ACC112 (cell line): ENCODE measurements around the gene XRCC5.
A peak's percentile ranks its signal among the peaks of the same experiment; 100 is the strongest.

Experiments
- H2AFZ ChIP-seq: fragments of 200-600 bp; sonication (generic); one replicate; pipeline ENCODE4 v1.6.0; 2017; ENCODE audit warnings: antibody characterized with exemption, low read length; ENCODE audit not compliant: unreplicated experiment
- H3K27ac ChIP-seq: fragments of 200-600 bp; sonication (generic); 2 replicates; pipeline ENCODE4 v1.5.1; 2014; ENCODE audit warnings: low read depth, mild to moderate bottlenecking, antibody characterized with exemption, low read length, moderate library complexity
- H3K27me3 ChIP-seq: fragments of 200-600 bp; sonication (generic); 2 replicates; pipeline ENCODE4 v1.6.1; 2014; ENCODE audit warnings: mild to moderate bottlenecking, antibody characterized with exemption, low read length, moderate library complexity, mixed read lengths; ENCODE audit not compliant: insufficient read depth
- H3K36me3 ChIP-seq: fragments of 200-600 bp; sonication (generic); 2 replicates; pipeline ENCODE4 v1.6.1; 2016; ENCODE audit warnings: mild to moderate bottlenecking, antibody characterized with exemption, low read length, moderate library complexity, mixed read lengths; ENCODE audit not compliant: insufficient read depth
- H3K4me1 ChIP-seq: fragments of 200-600 bp; sonication (generic); one replicate; pipeline ENCODE4 v1.6.1; 2016; ENCODE audit warnings: low read length, mixed read lengths; ENCODE audit not compliant: insufficient read depth, unreplicated experiment, control insufficient read depth
- H3K4me3 ChIP-seq: fragments of 200-600 bp; sonication (generic); 2 replicates; pipeline ENCODE4 v1.5.1; 2014; ENCODE audit warnings: mild to moderate bottlenecking, low read depth, low read length
- H3K79me2 ChIP-seq: fragments of 200-600 bp; sonication (generic); one replicate; pipeline ENCODE4 v1.6.0; 2016; ENCODE audit warnings: low read length; ENCODE audit not compliant: control insufficient read depth, unreplicated experiment, insufficient read depth

The XRCC5 gene

DNA sequence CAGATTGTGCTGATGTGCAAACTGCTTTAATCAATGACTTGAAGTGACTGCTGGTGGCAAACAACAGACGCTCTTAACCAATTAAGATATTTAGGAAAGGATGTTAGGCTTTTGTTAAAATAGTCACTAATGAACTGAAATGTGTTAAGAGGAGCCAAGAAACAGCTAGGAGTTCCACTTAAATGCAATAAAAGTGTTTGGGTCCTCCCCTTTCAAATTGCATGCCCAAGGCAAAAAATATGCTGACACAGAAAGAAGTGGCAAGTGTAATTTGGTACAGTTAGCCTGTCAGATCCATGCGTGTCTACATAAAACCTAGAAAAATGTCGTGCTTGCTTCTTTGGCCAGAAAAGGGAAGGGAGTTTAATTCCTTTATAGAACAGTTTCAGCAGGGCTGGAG lies 61.9 kb downstream of the XRCC5 start:
- H3K4me3 ChIP-seq: no peak overlapping the region
- H2AFZ ChIP-seq: no peak overlapping the region
- peaks cover 66% of the 10 kb centered on the region for H3K36me3 ChIP-seq
- peaks cover 16% of the 10 kb centered on the region for H3K79me2 ChIP-seq
- no peak overlapping the region for H3K27ac ChIP-seq
- H3K4me1 ChIP-seq: no peaks in the 10 kb centered on the region
- H3K27me3 ChIP-seq: no peaks in the 10 kb centered on the region

DNA sequence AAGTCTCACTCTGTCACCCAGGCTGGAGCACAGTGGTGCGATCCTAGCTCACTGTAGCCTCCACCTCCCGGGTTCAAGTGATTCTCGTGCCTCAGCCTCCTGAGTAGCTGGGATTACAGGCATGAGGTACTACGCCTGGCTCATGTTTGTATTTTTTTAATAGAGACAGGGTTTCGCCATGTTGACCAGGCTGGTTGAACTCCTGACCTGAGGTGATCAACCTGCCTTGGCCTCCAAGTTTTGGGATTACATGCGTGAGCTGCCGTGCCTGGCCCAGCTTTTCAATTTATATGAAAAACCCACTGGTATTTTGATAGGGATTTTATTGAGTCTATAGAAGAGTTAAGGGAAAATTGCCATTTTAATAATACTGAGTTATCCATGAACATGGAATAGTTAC lies 63.3 kb downstream of the XRCC5 start:
- H3K27ac ChIP-seq: no peak overlapping the region
- H3K4me1 ChIP-seq: no peaks in the 10 kb centered on the region
- H3K36me3 ChIP-seq: peaks cover 61% of the 10 kb centered on the region
- no peak overlapping the region for H2AFZ ChIP-seq
- peaks cover 18% of the 10 kb centered on the region for H3K79me2 ChIP-seq
- no peak overlapping the region for H3K4me3 ChIP-seq
- H3K27me3 ChIP-seq: no peaks in the 10 kb centered on the region

DNA sequence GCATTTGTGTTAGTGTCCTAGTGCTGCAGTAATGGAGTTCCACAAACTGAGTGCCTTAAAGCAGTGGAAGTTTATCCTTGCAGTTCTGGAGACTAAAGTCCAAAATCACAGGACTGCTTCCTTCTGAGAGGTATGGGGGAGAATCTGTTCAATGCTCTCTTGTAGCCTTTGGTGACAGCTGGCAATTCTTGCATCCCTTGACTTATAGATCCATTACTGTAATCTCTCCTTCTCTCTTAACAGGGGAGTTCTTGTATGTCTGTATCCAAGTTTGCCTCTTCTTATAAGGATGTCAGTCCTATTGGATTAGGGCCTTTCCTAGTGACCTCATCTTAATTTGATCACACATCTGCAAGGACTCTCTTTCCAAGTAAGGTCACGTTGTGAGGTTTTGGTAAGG lies 69.9 kb downstream of the XRCC5 start:
- peaks cover 29% of the 10 kb centered on the region for H3K79me2 ChIP-seq
- no peak overlapping the region for H3K4me3 ChIP-seq
- peaks cover 33% of the 10 kb centered on the region for H3K36me3 ChIP-seq
- no peaks in the 10 kb centered on the region for H3K4me1 ChIP-seq
- H2AFZ ChIP-seq: no peak overlapping the region
- no peaks in the 10 kb centered on the region for H3K27me3 ChIP-seq
- H3K27ac ChIP-seq: no peak overlapping the region

DNA sequence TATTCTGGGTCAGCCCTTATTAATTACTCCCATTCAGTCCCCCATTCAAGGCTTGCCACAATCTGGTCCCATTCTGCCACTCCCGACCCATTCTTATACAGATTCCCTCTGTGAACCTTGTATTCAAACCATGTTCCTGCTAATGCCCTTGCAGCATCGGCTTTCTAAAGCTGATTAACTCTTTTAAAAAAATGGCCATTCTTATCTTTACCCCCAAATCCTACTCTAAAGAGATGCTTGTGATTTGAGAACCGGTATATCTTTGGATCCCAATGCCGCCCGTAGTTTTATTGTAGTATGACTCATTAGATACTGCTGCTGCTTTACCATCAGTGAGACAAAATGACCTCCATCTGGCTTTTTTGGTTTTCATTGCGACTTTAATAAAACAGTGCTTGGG lies 72.2 kb downstream of the XRCC5 start:
- H3K4me1 ChIP-seq: peaks cover 6% of the 10 kb centered on the region
- no peak overlapping the region for H3K4me3 ChIP-seq
- peaks cover 20% of the 10 kb centered on the region for H3K36me3 ChIP-seq
- peaks cover 35% of the 10 kb centered on the region for H3K79me2 ChIP-seq
- no peak overlapping the region for H2AFZ ChIP-seq
- no peaks in the 10 kb centered on the region for H3K27me3 ChIP-seq
- H3K27ac ChIP-seq: no peak overlapping the region

DNA sequence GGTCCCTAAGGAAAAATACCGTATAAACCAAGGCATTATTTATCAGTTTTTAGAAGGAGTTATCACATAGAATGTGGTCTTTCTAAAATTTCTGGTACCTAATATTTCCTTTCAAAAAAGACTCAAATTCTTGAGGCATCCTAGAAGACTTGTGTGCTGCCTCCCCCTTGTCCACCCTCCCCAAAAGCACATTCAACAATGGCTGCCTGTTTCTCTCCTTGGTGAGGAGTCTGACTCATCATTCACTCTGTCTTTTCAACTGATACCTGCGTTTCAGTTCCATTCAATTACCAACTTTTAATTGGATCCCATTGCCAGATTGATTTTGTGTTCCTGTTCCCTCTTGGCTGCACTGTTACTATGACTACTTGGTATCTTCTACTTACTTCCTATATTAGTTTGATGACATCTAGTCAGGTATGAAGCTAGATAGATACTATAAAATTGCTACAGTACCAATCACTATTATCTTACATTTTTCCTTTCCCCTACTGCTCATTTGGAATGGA lies 72.9 kb downstream of the XRCC5 start:
- Histone ChIP-seq H3K4me3 (no peak overlapping the region), H3K36me3 (peaks cover 20% of the 10 kb centered on the region), H3K79me2 (peaks cover 38% of the 10 kb centered on the region), H3K4me1 (peaks cover 12% of the 10 kb centered on the region), H3K27ac (no peak overlapping the region), H2AFZ (no peak overlapping the region), H3K27me3 (no peaks in the 10 kb centered on the region)

DNA sequence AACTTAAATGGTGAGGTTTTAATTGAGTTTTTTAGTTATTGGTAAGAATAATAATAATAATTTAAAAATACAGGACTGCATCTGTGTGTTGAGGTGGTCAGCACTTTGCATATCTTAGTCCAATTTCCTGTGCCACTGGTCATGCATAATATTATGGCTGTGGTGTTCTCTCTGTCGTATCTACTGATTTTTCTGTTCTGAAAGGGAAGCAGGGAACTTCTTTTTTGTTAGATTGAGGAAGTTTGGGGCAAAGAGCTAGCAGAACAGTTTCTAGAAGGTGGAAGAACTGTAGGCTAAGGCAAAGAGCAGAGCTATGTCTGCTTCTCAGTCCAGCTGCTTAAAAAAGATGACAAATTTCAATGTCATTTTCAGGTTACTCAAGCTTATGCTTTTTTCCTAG lies 74.3 kb downstream of the XRCC5 start:
- Histone ChIP-seq H3K4me3 (no peak overlapping the region), H2AFZ (no peak overlapping the region), H3K79me2 (peaks cover 43% of the 10 kb centered on the region), H3K4me1 (peaks cover 26% of the 10 kb centered on the region), H3K27ac (no peak overlapping the region), H3K27me3 (no peaks in the 10 kb centered on the region), H3K36me3 (peaks cover 17% of the 10 kb centered on the region)

DNA sequence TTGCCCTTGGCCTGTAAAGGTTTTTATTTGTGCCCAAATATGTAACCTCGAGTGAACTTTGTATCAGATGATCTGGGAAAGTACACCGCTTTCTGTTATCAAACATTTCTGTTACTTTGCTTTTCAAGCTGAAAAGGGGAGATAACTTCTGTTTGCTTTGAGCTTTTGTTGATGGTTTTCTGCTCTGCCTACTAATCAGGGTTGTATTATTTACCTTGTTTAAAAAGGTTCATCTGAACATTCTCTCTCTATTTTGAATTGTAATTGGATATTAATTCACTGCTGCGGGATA lies 79.4 kb downstream of the XRCC5 start:
- Histone ChIP-seq H3K4me1 (peaks cover 38% of the 10 kb centered on the region), H3K4me3 (peak overlapping the region; percentile 20; the same call in 1 of the 2 replicates), H2AFZ (no peak overlapping the region), H3K36me3 (peaks cover 19% of the 10 kb centered on the region), H3K27me3 (no peaks in the 10 kb centered on the region), H3K27ac (peak overlapping the region; percentile 49), H3K79me2 (peaks cover 35% of the 10 kb centered on the region)

DNA sequence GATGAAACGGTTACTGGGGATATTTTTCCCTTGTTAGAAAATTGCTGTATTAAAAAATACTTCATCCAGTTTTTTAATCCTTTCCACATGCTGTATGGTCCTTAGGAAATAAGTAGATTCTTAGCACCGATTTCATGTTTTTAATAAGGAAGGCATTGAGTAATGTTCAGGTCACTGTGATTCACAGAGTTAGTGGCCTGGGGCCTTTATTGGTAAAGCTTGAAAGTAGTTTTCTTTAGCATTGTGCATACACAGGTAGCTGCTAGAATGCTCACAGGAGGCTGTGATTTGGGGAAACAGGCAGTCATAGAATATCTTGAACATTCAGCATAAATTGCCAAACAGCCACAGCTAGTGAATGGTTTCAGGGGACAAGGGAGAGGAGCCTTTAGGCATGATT lies 79.8 kb downstream of the XRCC5 start:
- peak overlapping the region; percentile 49 for H3K27ac ChIP-seq

DNA sequence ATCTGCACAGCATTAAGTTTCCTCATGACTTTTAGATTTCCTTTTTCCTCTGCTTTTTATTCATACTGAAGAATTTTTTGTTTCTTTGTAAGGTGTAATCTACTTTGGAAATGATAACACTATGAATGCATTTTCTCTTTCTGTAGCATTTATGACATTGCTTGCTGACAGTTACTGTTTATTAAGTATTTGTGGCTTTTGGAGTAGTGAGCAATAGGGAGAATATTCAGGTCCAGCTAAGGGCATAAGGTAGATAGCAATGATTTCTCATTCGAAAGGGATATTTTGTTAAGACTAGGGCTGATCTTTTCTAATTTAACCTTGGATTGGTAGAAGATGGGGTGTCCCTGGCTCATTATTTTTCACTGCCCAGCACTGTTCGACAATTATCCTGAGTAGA lies 80.3 kb downstream of the XRCC5 start:
- no peak overlapping the region for H3K4me3 ChIP-seq
- peaks cover 38% of the 10 kb centered on the region for H3K4me1 ChIP-seq
- no peaks in the 10 kb centered on the region for H3K27me3 ChIP-seq
- H3K27ac ChIP-seq: peak overlapping the region; percentile 49; the same call in 1 of the 2 replicates
- peaks cover 27% of the 10 kb centered on the region for H3K36me3 ChIP-seq
- no peak overlapping the region for H2AFZ ChIP-seq
- peaks cover 35% of the 10 kb centered on the region for H3K79me2 ChIP-seq

More for the DNA sequence above, 79.8 kb downstream of the XRCC5 start:
- H3K36me3 ChIP-seq: peaks cover 24% of the 10 kb centered on the region
- no peaks in the 10 kb centered on the region for H3K27me3 ChIP-seq
- peaks cover 35% of the 10 kb centered on the region for H3K79me2 ChIP-seq
- H3K4me1 ChIP-seq: peaks cover 38% of the 10 kb centered on the region
- peak overlapping the region; percentile 20; the same call in 1 of the 2 replicates for H3K4me3 ChIP-seq
- H2AFZ ChIP-seq: no peak overlapping the region

DNA sequence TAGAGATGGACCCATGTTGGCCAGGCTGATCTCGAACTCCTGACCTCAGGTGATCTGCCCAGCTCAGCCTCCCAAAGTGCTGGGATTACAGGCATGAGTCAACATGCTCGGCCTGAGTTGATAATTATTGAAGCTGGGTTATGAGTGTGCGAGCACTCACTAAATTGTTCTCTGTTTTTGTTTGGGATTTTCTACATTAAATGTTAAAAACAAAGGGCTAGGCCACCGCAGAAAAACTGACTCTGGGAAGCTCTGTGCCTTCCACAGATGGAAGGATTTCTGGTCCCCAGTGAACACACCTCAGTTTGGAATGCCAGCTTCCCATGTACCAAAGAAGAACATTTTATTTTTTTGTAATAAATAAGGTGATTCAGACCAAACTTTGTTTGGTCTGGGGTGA lies 83.0 kb downstream of the XRCC5 start:
- Histone ChIP-seq H2AFZ (no peak overlapping the region), H3K4me1 (peaks cover 41% of the 10 kb centered on the region), H3K27me3 (no peaks in the 10 kb centered on the region), H3K36me3 (peaks cover 40% of the 10 kb centered on the region), H3K79me2 (peaks cover 15% of the 10 kb centered on the region), H3K27ac (no peak overlapping the region), H3K4me3 (no peak overlapping the region)

DNA sequence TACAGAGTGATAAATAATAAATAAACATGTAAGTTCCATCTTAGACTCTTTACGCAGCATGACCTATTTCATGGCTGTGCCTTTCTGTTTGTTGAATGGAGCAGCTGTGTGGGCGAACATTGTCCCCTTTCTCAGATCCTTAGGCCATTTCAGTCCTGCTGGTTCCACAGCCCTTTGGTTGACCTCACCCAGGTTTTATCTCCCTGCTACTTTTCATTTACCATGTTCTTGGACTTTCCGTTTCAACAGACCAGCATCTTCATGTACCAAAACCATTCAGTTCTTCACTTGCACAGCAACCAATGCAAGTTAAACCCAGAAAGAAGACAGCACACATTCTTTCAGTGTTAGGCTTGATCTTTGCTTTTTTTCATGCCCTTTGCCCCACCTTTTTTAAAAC lies 83.8 kb downstream of the XRCC5 start:
- Histone ChIP-seq H3K27me3 (no peaks in the 10 kb centered on the region), H3K4me3 (no peak overlapping the region), H3K27ac (no peak overlapping the region), H2AFZ (no peak overlapping the region), H3K4me1 (peaks cover 34% of the 10 kb centered on the region), H3K79me2 (peaks cover 13% of the 10 kb centered on the region), H3K36me3 (peaks cover 46% of the 10 kb centered on the region)
